Duodenal mucosa (tissue), 2 donors: ENCODE data around the gene ZBTB8A.

Experiments
- H3K27ac ChIP-seq: one replicate; pipeline ENCODE4 v1.7.0; 2013; ENCODE audit warnings: low read depth, low read length
- H3K27me3 ChIP-seq, 2 donors: one replicate each; pipeline ENCODE4 v1.7.0; 2013; ENCODE audit warnings: low read length in 2 of 2, control low read depth in 1 of 2; ENCODE audit not compliant: insufficient read depth in 2 of 2, control insufficient read depth in 1 of 2
- H3K36me3 ChIP-seq, 2 donors: one replicate each; pipeline ENCODE4 v1.7.0; 2013; ENCODE audit warnings: low read length in 2 of 2, control low read depth in 1 of 2; ENCODE audit not compliant: insufficient read depth in 2 of 2, control insufficient read depth in 1 of 2
- H3K4me1 ChIP-seq, 2 donors: one replicate each; pipeline ENCODE4 v1.7.0; 2013; ENCODE audit warnings: low read length in 2 of 2, control low read depth in 1 of 2; ENCODE audit not compliant: insufficient read depth in 2 of 2, control insufficient read depth in 1 of 2
- H3K4me3 ChIP-seq, 2 donors: one replicate each; pipeline ENCODE4 v1.7.0; 2013; ENCODE audit warnings: low read length in 2 of 2, low read depth in 1 of 2
- H3K9ac ChIP-seq, 2 donors: one replicate each; pipeline ENCODE4 v1.7.0; 2013; ENCODE audit warnings: low read length in 2 of 2, low read depth in 1 of 2
- H3K9me3 ChIP-seq, 2 donors: one replicate each; pipeline ENCODE4 v1.7.0; 2013; ENCODE audit warnings: low read length in 2 of 2, control low read depth in 1 of 2; ENCODE audit not compliant: control insufficient read depth in 1 of 2

ZBTB8A gene

GRCh38 chr1:32557812-32558211 is 18.6 kb downstream of the ZBTB8A start:
- Histone ChIP-seq H3K9ac (no peak overlapping the region), H3K9me3 (no peaks in the 10 kb centered on the region), H3K4me1 (no peaks in the 10 kb centered on the region), H3K36me3 (peaks cover 10 to 16% of the 10 kb centered on the region in 2 donors), H3K27me3 (no peaks in the 10 kb centered on the region), H3K4me3 (no peak overlapping the region), H3K27ac (no peak overlapping the region)

GRCh38 chr1:32568929-32569328 is 29.7 kb downstream of the ZBTB8A start:
- H3K4me3 ChIP-seq, result no peak overlapping the region
- no peak overlapping the region for H3K27ac ChIP-seq
- H3K9me3 ChIP-seq, result no peaks in the 10 kb centered on the region
- H3K27me3 ChIP-seq, result no peaks in the 10 kb centered on the region
- no peaks in the 10 kb centered on the region for H3K4me1 ChIP-seq
- peaks cover 0 to 4% of the 10 kb centered on the region in 2 donors for H3K36me3 ChIP-seq
- no peak overlapping the region for H3K9ac ChIP-seq

DNA sequence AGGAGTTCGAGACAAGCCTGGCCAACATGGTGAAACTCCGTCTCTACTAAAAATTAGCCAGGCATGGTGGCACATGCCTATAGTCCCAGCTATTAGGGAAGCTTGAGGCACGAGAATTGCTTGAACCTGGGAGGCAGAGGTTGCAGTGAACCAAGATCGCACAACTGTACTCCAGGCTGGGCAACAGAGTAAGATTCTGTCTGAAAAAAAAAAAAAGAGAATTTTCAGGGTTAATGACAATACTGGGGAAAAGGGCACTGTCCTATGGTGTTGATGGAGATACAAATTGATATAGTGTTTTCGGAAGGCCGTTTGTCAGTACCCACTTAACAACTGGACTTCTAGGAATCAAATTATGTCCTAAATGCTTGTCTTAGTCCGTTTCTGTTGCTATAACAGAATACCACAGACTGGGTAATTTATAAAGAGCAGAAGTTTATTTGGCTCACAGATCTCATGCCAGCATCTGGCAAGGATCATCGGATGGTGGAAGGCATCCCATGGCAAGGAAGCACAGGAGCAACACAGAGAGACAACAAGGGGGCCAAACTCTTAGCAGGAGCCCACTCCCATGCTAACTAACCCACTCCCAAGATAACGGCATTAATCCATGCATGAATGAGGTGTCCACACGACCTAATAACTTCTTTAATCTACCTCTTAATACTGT is 41.3 kb downstream of the ZBTB8A start:
- H3K27ac ChIP-seq, result no peak overlapping the region
- H3K4me1 ChIP-seq, result no peaks in the 10 kb centered on the region
- H3K27me3 ChIP-seq, result no peaks in the 10 kb centered on the region
- no peak overlapping the region for H3K9ac ChIP-seq
- no peaks in the 10 kb centered on the region for H3K36me3 ChIP-seq
- H3K9me3 ChIP-seq, result no peaks in the 10 kb centered on the region
- no peak overlapping the region for H3K4me3 ChIP-seq

DNA sequence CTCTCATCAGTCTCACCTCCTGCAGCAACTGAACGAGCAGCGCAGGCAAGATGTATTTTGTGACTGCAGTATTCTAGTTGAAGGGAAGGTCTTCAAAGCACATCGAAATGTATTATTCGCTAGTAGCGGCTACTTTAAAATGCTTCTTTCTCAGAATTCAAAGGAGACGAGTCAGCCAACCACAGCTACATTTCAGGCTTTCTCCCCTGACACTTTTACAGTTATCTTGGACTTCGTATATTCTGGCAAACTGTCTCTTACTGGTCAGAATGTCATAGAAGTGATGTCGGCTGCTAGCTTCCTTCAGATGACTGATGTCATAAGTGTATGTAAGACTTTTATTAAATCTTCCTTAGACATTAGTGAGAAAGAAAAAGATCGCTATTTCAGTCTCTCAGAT is 53.7 kb downstream of the ZBTB8A start:
- H3K36me3 ChIP-seq, result peaks cover 0 to 24% of the 10 kb centered on the region in 2 donors
- no peak overlapping the region for H3K9ac ChIP-seq
- H3K27me3 ChIP-seq, result no peaks in the 10 kb centered on the region
- H3K4me1 ChIP-seq, result no peaks in the 10 kb centered on the region
- no peak overlapping the region for H3K27ac ChIP-seq
- no peak overlapping the region for H3K4me3 ChIP-seq
- no peaks in the 10 kb centered on the region for H3K9me3 ChIP-seq

GRCh38 chr1:32600034-32600433 is 60.8 kb downstream of the ZBTB8A start:
- peaks cover 9 to 16% of the 10 kb centered on the region in 2 donors for H3K36me3 ChIP-seq
- no peak overlapping the region for H3K27ac ChIP-seq
- H3K4me3 ChIP-seq, result no peak overlapping the region
- H3K9ac ChIP-seq, result no peak overlapping the region
- H3K9me3 ChIP-seq, result no peaks in the 10 kb centered on the region
- H3K27me3 ChIP-seq, result no peaks in the 10 kb centered on the region
- no peaks in the 10 kb centered on the region for H3K4me1 ChIP-seq

- Histone ChIP-seq H3K27ac (no peak overlapping the region), H3K4me1 (no peaks in the 10 kb centered on the region), H3K9me3 (no peaks in the 10 kb centered on the region), H3K27me3 (no peaks in the 10 kb centered on the region), H3K36me3 (no peaks in the 10 kb centered on the region), H3K4me3 (no peak overlapping the region), H3K9ac (no peak overlapping the region)
Measured at GRCh38 chr1:32605711-32606424, 66.6 kb downstream of the ZBTB8A start.

DNA sequence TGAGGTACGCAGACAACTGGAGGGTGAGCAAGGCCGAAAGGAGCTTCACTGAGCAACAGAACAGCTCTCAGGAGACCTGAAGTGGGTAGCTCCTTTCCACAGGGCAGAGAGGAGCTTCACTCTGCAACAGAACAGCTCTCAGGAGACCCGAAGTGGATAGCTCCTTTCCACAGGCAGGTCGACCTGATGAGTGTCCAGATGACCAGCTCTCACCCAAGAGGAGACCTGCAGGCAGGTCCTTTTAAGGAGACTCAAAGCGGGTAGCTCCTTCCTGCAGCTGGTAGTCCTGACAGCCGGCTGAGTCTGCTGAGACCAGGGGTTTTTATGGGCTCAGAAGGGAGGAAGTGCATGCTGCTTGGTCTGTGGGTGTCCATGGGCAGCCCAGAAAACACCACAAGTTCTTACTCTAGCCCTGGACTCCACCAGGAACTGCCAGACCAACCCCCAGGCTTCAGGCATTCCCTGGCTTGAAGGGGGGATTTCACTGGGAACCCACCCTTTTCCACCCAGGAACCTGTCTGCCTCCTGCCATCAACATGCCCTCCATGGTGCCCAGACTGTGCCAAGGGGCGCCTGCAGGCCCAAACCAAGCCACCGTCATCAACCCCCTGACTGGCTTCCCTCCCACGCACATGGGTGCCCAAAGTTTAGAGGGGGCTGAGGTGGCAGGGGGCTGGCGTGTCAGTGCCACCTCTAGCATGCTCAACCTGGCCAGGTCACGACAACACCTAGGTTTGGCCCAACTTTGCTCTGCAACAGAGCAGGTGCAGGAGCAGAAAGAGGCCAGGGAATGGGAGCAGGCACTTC is 67.5 kb downstream of the ZBTB8A start:
- Histone ChIP-seq H3K4me3 (no peak overlapping the region), H3K36me3 (no peaks in the 10 kb centered on the region), H3K9me3 (no peaks in the 10 kb centered on the region), H3K4me1 (peaks cover 0 to under 1% of the 10 kb centered on the region in 2 donors), H3K9ac (no peak overlapping the region), H3K27ac (no peak overlapping the region), H3K27me3 (no peaks in the 10 kb centered on the region)

GRCh38 chr1:32609180-32609579 is 70.0 kb downstream of the ZBTB8A start:
- Histone ChIP-seq H3K36me3 (no peaks in the 10 kb centered on the region), H3K4me1 (peaks cover 0 to 6% of the 10 kb centered on the region in 2 donors), H3K27me3 (no peaks in the 10 kb centered on the region), H3K27ac (no peak overlapping the region), H3K9me3 (no peaks in the 10 kb centered on the region), H3K4me3 (no peak overlapping the region), H3K9ac (no peak overlapping the region)

- Histone ChIP-seq H3K36me3 (no peaks in the 10 kb centered on the region), H3K9me3 (no peaks in the 10 kb centered on the region), H3K27me3 (no peaks in the 10 kb centered on the region), H3K27ac (no peak overlapping the region), H3K4me1 (peaks cover 0 to 6% of the 10 kb centered on the region in 2 donors), H3K9ac (peak overlapping the region; percentile 35 to 39), H3K4me3 (peak overlapping the region; percentile 72 to 76)
Measured at GRCh38 chr1:32611859-32612188, 72.6 kb downstream of the ZBTB8A start.
